GM03348 (cell line): ENCODE results near the gene PDE8B.

ENCODE experiments used
- DNase-seq: peaks from one replicate; pipeline ENCODE4 v3.0.0; 2012; ENCODE audit warnings: low spot score

The PDE8B gene

DNA sequence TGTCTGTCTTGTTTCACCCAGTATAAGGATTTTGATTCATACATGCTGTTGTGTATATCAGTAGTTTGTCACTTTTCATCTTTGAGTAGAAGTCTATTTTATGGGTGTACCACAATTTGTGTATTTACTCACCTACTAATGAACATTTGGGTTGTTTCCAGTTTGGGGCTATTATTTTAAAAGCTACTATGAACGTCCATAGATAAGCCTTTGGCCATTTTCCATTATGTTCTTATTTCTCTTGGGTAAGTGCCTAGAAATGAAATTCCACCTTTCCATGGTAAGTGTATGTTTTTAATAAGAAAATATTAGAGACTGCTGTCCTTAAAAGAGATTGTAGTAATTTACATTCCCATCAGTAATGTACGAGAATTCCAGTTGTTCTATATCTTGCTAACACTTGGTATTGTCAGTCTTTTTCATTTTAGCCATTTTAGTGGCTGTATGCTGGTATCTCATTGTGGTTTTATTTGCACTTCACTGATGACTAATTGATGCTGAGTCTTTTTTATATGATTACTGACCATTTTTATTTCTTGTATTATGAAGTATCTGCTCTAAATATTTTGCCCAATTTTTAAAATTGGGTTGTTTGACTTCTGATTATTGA lies 17.9 kb upstream of the PDE8B start:
- no peak for DNase-seq

GRCh38 chr5:77194762-77195161 lies 15.7 kb upstream of the PDE8B start:
- no peak for DNase-seq

- no peak for DNase-seq
These were observed 12.5 kb upstream of the PDE8B start for GRCh38 chr5:77197840-77198554.

- DNase-seq: no peak
These were observed 9.8 kb upstream of the PDE8B start for GRCh38 chr5:77200663-77201062.

GRCh38 chr5:77202145-77202544 lies 8.3 kb upstream of the PDE8B start:
- DNase-seq: no peak

DNA sequence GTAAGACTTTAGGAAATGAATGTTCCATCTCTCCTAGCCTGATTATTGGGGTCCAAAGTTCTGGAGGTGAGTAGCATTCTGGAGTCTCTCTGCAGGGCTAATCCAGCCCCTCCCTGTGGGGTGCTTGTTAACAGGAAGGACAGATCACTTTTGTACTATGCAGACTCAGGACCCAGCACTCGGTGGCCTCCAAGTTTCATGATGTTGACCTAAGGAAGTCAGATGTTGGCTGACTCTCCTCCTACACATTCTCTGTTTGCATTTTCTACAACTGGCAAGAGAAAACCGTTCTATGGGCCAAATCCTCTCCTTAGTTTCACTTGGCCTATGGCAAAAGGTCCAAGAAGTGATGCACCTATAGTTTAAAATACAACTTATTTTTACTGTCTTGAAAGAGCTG lies 5.5 kb upstream of the PDE8B start:
- DNase-seq: no peak

- DNase-seq: no peak
These were observed 1.8 kb upstream of the PDE8B start for GRCh38 chr5:77208507-77209163.

DNA sequence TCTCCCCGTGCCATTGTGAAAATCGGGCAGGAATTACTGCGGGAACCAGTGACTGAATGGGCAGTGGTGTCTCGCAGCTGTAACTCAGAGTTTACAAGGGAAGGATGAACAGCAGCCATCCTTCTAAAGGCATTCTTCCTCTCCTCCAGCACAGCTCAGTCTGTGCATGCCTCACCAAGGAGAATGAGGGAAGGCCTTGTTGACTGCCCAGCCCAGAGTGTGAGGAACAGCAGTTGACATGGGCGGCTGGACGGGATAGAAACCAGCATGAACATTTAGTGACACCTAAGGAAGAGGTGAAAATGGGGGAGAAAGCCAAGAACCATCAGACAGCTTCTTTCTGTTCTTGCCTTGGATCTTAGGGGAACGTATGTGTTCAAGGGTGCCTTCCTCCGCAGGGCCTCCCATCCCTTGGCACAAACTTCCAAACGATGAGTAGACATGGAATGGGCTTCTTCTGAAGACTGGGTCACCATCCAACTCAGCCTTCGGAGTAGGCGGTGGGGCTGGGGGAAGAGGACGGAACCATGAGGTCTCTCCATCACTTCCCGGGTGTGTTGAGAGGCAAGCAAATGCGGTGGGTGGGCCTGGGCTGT lies 887 bp upstream of the PDE8B start:
- no peak for DNase-seq

DNA sequence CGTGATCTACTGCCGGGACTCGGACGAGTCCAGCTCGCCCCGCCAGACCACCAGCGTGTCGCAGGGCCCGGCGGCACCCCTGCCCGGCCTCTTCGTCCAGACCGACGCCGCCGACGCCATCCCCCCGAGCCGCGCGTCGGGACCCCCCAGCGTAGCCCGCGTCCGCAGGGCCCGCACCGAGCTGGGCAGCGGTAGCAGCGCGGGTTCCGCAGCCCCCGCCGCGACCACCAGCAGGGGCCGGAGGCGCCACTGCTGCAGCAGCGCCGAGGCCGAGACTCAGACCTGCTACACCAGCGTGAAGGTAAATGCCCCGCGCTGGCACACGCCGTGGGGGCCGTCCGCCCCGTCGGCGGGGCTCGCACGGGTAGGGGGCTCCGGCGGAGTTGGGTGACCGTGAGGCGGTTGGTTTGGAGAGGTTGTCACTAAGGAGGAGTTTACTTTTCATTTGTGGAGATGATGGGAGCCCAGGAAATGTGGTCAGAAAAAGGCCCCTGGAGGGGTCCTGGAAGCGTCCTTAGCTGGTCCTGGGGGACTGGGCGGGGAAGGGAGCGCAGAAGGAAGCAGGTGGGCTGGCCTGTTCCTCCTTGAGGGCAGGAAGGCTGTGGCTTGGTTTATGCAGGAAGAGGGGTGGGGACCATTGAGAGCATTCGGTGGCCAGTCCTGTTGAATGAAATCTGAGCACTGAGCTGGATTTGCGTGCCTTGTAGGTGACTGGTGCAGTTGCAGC lies 647 bp downstream of the PDE8B start:
- no peak for DNase-seq

DNA sequence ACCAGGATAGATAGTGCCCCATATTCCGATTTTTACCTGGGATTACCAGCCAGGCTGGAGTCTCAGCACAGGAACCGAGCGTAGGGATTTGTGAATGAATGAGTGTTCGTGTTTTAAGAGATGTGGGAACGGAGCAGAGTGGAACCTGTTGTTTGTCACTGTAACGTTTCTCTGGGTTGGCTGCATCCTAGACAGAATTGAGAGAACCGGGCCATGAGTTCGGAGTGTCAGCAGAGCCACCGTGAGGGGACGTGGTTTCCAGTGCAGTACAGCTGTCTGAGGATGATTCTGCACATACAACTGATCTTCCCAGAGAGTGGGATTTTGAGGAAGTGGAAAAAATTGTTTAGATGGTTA lies 1.2 kb downstream of the PDE8B start:
- DNase-seq: no peak

DNA sequence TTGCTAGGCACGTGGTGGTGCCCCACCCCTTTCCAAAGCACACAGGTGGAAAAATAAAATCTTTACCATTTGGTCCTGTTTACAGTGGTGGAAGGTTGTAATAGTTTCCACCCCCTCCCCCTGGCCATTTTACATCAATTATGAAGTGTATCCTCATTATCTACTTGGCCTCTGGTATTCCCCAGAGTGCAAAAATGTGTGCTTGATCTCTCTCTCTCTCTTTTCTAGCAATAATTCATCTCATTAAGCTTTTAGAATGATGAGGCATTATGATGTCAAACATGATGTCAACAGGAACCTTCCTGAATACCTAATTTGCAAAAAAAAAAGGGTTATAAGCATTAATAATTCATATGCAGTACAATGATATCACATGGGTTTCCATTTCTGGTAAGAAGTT lies 3.1 kb downstream of the PDE8B start:
- DNase-seq: no peak

DNA sequence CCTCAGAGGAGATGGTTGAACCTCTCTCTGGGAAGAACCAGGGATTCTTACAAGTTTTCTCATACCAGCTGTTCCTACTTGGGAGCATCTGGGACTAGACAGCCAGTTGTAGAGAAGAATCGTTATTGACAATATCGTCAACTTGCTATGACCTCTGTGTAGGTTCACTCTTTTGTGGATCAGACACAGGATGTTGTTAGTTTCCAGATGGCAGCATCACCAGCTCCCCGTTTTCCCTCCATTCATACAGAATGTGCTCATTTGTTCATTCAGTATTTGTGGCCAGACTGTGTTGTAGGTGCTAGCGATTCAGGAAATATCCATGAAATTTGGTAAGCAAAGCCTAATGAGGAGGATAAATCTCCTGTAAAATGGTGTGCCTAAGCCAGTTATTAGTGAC lies 3.7 kb downstream of the PDE8B start:
- DNase-seq: no peak

- DNase-seq: no peak
These were observed 7.8 kb downstream of the PDE8B start for GRCh38 chr5:77218263-77218662.

DNA sequence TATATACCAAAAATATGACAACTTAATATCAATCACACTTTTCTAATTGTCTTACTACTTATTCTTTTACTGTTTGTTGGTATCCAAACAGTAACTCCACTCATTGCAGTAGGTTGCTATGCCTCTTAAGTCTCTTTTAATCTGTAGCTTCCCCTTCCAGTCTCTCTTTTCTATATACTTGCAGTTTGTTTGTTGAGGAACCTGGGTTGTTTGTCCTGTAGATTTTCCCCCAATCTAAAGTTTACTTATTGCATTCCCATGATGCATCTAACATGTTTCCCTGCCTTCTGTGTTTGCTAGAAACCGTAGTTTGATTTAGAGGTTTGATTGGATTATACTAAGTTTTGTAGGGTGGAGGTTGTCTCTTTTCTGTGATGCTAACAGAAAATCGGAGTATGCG lies 10.6 kb downstream of the PDE8B start:
- DNase-seq: no peak

DNA sequence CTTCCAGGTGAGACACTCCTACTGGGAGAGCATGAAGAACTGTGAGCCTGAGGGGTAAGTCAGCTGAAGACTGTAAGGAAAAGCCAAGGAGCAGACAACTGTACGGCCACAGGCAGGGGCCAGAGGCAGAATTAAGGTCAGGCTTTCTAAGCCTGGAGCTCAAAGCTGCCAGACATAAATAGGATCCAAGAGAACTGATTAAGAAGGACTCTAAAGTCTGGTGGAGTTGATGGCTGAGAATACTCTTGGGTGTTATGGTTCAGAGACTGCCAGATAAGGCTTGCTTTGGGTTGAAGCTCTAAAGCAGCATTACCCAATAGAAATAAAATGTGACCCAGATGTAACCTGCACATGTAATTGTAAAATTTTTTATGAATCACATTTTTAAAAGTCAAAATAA lies 12.2 kb downstream of the PDE8B start:
- no peak for DNase-seq

DNA sequence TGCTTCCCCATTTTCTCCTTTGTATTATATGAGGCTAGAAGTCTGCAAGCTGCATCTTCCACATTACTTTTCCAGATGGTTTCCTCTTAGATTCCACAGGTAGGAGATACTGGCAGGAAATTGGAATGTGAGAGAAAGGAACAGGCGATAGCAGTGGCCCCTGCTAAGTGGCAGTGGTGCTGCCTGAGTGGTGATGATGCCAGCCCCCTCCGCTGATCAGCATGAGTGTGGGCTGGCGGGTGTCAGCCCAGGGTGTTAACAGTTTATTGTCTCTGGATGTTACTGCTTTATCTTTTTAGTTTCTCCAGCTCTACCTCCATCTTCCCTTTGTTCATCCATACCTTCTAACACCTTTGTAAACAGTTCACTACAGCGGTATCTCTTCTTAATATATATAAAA lies 13.2 kb downstream of the PDE8B start:
- no peak for DNase-seq

- DNase-seq: no peak
These were observed 14.3 kb downstream of the PDE8B start for GRCh38 chr5:77224672-77225355.

- no peak for DNase-seq
These were observed 15.1 kb downstream of the PDE8B start for GRCh38 chr5:77225531-77225930.

DNA sequence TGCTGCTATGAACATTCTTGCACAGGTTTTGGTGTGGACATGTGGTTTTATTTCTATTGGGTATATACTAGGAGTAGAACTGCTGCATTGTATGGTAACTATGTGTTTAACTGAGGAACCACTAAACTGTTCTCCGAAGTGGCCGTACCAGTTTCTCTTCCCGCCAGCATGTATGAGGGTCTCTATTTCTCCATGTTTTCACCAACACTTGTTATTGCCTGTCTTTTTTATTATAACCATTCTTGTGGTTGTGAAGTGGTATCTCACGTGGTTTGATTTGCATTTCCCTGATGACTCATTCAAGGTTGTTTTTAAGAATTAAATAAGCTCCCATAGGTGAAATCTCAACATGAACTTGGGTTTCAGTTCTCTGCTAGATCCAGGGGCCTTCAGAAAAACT lies 19.4 kb downstream of the PDE8B start:
- no peak for DNase-seq

GRCh38 chr5:77230727-77231470 lies 20.4 kb downstream of the PDE8B start:
- DNase-seq: no peak

GRCh38 chr5:77231471-77232138 lies 21.1 kb downstream of the PDE8B start:
- DNase-seq: no peak
